Measurements from ENCODE around the gene LMTK3.

GRCh38 chr19:48492925-48493717, 18.5 kb downstream of the LMTK3 start:
- no peak for TF ChIP-seq EZH2phosphoT487 (IDR thresholded peaks at IDR 0.05; ENCODE audit: insufficient read depth, low read depth)
- TF ChIP-seq EZH2 (IDR thresholded peaks at IDR 0.05; ENCODE audit: insufficient read depth, poor library complexity, severe bottlenecking), result no peak

All from GM23248 (cell line).